ENCODE results near the gene SAT2. TPM values are rescaled to one million over a fixed set of nuclear protein-coding genes. Genes with fewer than 3 reads are reported as not detected.

The SAT2 gene
- total and polyA plus RNA-seq, 2 of the 13 experiments (the other 11 are each of a cell fraction or from before 2014, with no cell fraction given), result 37.6 to 93.7 TPM

DNA sequence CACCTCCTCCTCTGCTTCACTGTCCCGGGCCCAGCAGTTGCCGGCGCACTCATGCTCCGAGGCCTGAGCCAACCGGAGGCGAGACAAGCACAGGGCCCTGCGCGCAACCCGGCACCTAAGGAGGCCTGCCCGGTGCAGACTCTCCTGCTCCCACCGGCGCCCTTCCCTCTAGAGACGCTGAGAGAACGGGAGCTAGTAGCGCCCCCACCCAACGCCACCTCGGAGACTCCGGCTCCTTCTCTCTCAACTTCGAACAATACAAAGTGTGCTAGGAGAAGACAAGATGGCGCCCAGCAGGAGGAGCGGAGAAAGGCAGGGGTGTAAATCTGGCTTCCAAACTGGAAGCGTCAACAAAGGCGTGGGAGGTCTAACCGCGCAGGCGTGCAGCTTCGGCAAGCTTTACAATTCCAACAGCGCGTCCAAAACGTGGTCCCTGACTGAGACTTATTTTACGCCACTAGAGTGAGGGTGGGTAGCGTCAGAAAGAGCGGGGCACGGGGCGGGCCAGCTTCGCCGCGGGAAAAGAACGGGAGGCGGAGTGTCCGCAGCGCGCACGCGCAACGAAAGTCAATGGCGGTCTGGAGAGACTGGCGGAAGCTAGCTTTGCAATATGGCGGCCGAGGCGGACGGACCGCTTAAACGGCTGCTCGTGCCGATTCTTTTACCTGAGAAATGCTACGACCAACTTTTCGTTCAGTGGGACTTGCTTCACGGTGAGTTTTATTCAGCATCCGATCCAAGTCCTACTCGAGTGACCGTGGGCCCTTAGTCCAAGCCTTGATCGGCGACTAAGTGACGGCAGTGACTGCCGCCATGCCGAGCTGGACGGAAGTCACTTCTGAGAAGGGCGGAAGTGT, 44.1 kb downstream of the SAT2 start, which contains the start of gene MPDU1 (continued):
- TF ChIP-seq, protein P1, sequence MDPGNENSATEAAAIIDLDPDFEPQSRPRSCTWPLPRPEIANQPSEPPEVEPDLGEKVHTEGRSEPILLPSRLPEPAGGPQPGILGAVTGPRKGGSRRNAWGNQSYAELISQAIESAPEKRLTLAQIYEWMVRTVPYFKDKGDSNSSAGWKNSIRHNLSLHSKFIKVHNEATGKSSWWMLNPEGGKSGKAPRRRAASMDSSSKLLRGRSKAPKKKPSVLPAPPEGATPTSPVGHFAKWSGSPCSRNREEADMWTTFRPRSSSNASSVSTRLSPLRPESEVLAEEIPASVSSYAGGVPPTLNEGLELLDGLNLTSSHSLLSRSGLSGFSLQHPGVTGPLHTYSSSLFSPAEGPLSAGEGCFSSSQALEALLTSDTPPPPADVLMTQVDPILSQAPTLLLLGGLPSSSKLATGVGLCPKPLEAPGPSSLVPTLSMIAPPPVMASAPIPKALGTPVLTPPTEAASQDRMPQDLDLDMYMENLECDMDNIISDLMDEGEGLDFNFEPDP (CRISPR knock-in tag; conservative IDR thresholded peaks at IDR 0.05), result no peak
- TF ChIP-seq FOXK2 (IDR thresholded peaks at IDR 0.05), result no peak
- 0 out of 2 replicates have a peak, but pooled peaks have one; percentile 50 for TF ChIP-seq ZZZ3 (CRISPR knock-in tag; IDR thresholded peaks at IDR 0.05; ENCODE audit: borderline replicate concordance)
- TF ChIP-seq, protein P2, sequence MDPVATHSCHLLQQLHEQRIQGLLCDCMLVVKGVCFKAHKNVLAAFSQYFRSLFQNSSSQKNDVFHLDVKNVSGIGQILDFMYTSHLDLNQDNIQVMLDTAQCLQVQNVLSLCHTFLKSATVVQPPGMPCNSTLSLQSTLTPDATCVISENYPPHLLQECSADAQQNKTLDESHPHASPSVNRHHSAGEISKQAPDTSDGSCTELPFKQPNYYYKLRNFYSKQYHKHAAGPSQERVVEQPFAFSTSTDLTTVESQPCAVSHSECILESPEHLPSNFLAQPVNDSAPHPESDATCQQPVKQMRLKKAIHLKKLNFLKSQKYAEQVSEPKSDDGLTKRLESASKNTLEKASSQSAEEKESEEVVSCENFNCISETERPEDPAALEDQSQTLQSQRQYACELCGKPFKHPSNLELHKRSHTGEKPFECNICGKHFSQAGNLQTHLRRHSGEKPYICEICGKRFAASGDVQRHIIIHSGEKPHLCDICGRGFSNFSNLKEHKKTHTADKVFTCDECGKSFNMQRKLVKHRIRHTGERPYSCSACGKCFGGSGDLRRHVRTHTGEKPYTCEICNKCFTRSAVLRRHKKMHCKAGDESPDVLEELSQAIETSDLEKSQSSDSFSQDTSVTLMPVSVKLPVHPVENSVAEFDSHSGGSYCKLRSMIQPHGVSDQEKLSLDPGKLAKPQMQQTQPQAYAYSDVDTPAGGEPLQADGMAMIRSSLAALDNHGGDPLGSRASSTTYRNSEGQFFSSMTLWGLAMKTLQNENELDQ (CRISPR knock-in tag; IDR thresholded peaks at IDR 0.05; ENCODE audit: borderline replicate concordance), result 0 out of 2 replicates have a peak, but pooled peaks have one; percentile 41
- TF ChIP-seq, protein P3, sequence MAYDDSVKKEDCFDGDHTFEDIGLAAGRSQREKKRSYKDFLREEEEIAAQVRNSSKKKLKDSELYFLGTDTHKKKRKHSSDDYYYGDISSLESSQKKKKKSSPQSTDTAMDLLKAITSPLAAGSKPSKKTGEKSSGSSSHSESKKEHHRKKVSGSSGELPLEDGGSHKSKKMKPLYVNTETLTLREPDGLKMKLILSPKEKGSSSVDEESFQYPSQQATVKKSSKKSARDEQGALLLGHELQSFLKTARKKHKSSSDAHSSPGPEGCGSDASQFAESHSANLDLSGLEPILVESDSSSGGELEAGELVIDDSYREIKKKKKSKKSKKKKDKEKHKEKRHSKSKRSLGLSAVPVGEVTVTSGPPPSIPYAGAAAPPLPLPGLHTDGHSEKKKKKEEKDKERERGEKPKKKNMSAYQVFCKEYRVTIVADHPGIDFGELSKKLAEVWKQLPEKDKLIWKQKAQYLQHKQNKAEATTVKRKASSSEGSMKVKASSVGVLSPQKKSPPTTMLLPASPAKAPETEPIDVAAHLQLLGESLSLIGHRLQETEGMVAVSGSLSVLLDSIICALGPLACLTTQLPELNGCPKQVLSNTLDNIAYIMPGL (CRISPR knock-in tag; IDR thresholded peaks at IDR 0.05; ENCODE audit: borderline replicate concordance in 1 of 2, low read depth in 1 of 2), result peak; percentile 62 to 67; a peak in 2 of 4 replicates
- TF ChIP-seq ZMAT3 (CRISPR knock-in tag; conservative IDR thresholded peaks at IDR 0.05), result peak; percentile 54; the same call in 1 of the 2 replicates
- no peak for TF ChIP-seq CEBPG (CRISPR knock-in tag; IDR thresholded peaks at IDR 0.05)
- no peak for TF ChIP-seq NFE2 (CRISPR knock-in tag; IDR thresholded peaks at IDR 0.05)
- TF ChIP-seq FOXK1 (CRISPR knock-in tag; IDR thresholded peaks at IDR 0.05; ENCODE audit: borderline replicate concordance, low read depth), result peak; percentile 68; the same call in 1 of the 2 replicates
- peak; percentile 57; the same call in 1 of the 2 replicates for TF ChIP-seq IRX3 (CRISPR knock-in tag; IDR thresholded peaks at IDR 0.05; ENCODE audit: borderline replicate concordance, low read depth)
- no peak; the same call in 1 of the 2 replicates for TF ChIP-seq TGIF2 (CRISPR knock-in tag; IDR thresholded peaks at IDR 0.05)
- TF ChIP-seq THAP11 (CRISPR knock-in tag; IDR thresholded peaks at IDR 0.05), result peak; percentile 90
- TF ChIP-seq SMAD3 (CRISPR knock-in tag; IDR thresholded peaks at IDR 0.05), result peak; percentile 35; the same call in 1 of the 2 replicates
- peak; percentile 99 for TF ChIP-seq TAF1 (CRISPR knock-in tag; IDR thresholded peaks at IDR 0.05)
- peak; percentile 60 for TF ChIP-seq DR1 (CRISPR knock-in tag; IDR thresholded peaks at IDR 0.05)
- TF ChIP-seq, protein P4, sequence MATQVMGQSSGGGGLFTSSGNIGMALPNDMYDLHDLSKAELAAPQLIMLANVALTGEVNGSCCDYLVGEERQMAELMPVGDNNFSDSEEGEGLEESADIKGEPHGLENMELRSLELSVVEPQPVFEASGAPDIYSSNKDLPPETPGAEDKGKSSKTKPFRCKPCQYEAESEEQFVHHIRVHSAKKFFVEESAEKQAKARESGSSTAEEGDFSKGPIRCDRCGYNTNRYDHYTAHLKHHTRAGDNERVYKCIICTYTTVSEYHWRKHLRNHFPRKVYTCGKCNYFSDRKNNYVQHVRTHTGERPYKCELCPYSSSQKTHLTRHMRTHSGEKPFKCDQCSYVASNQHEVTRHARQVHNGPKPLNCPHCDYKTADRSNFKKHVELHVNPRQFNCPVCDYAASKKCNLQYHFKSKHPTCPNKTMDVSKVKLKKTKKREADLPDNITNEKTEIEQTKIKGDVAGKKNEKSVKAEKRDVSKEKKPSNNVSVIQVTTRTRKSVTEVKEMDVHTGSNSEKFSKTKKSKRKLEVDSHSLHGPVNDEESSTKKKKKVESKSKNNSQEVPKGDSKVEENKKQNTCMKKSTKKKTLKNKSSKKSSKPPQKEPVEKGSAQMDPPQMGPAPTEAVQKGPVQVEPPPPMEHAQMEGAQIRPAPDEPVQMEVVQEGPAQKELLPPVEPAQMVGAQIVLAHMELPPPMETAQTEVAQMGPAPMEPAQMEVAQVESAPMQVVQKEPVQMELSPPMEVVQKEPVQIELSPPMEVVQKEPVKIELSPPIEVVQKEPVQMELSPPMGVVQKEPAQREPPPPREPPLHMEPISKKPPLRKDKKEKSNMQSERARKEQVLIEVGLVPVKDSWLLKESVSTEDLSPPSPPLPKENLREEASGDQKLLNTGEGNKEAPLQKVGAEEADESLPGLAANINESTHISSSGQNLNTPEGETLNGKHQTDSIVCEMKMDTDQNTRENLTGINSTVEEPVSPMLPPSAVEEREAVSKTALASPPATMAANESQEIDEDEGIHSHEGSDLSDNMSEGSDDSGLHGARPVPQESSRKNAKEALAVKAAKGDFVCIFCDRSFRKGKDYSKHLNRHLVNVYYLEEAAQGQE (IDR thresholded peaks at IDR 0.05; ENCODE audit: borderline replicate concordance in 1 of 2, low read depth in 1 of 2, low read length in 2 of 2), result peak in 1 of 2 experiments; percentile 78; a peak in 2 of 4 replicates
- TF ChIP-seq MEIS2 (CRISPR knock-in tag; IDR thresholded peaks at IDR 0.05), result peak; percentile 67; the same call in 1 of the 2 replicates

Measured in HepG2 (cell line).